D721Med (cell line): ENCODE measurements around the gene PDZRN3.

Experiments used
- DNase-seq: peaks from one replicate; pipeline ENCODE4 v3.0.0; 2011; ENCODE audit warnings: low spot score; ENCODE audit not compliant: insufficient read length
- FAIRE-seq: peaks from 2 replicates; lab custom pipeline; 2011; peaks lifted over from hg19 to GRCh38; lab: Jason Lieb, UNC
- CTCF ChIP-seq: IDR thresholded peaks from 2 replicates; pipeline ENCODE4 v1.5.1; 2012; ENCODE audit warnings: mild to moderate bottlenecking, control low read depth; ENCODE audit not compliant: insufficient read depth; ENCODE audit errors: missing control alignments

Gene PDZRN3

GRCh38 chr3:73508330-73508954 lies 116.3 kb downstream of the PDZRN3 start:
- FAIRE-seq (peak; percentile 60), DNase-seq (peak; percentile 29)
- peak; percentile 81 for TF ChIP-seq CTCF

- no peak for TF ChIP-seq CTCF
- FAIRE-seq (no peak), DNase-seq (no peak)
Measured at GRCh38 chr3:73504852-73505251, 119.9 kb downstream of the PDZRN3 start.

- DNase-seq (no peak), FAIRE-seq (no peak)
- no peak for TF ChIP-seq CTCF
Measured at GRCh38 chr3:73504239-73504638, 120.5 kb downstream of the PDZRN3 start.

- no peak for FAIRE-seq
- DNase-seq, result no peak
- TF ChIP-seq CTCF, result no peak
Measured at GRCh38 chr3:73503781-73504180, 121.0 kb downstream of the PDZRN3 start.

- FAIRE-seq, result peak; percentile 94
- peak; percentile 98 for TF ChIP-seq CTCF
- no peak for DNase-seq
Measured at GRCh38 chr3:73502609-73503583, 121.8 kb downstream of the PDZRN3 start.

GRCh38 chr3:73500321-73500720 lies 124.4 kb downstream of the PDZRN3 start:
- FAIRE-seq, result peak; percentile 89

More at GRCh38 chr3:73500321-73500720, 124.4 kb downstream of the PDZRN3 start:
- DNase-seq, result peak; percentile 37
- no peak for TF ChIP-seq CTCF
